ENCODE data around the gene IKZF3.

Gene IKZF3

DNA sequence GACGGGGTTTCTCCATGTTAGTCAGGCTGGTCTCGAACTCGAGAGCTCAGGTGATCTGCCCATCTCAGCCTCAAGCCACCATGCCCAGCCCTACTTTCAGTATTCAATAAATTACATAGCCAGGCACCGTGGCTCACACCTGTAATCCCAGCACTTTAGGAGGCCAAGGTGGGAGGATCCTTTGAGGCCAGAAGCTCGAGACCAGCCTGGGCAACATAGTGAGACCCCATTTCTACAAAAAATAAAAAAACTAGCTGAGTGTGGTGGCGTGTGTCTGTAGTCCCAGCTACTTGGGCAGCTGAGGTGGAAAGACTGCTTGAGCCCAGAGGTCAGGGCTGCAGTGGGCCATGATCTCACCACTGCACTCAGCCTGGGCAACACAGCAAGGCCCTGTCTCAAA is 142.0 kb downstream of the IKZF3 start:
- Histone ChIP-seq H3K79me2 (ENCODE audit: insufficient read depth, low read length) (no peaks in the 10 kb centered on the region), H3K4me2 (ENCODE audit: low read depth, low read length, poor library complexity, severe bottlenecking) (no peak overlapping the region), H3K4me1 (ENCODE audit: insufficient read depth, low read length, poor library complexity, severe bottlenecking) (no peaks in the 10 kb centered on the region), H3K4me3 (ENCODE audit: low read length, poor library complexity, severe bottlenecking) (no peak overlapping the region), H3K9me2 (replicated peaks; ENCODE audit: low read depth, low read length) (no peaks in the 10 kb centered on the region), H3K27me3 (ENCODE audit: insufficient read depth, low read length, poor library complexity, severe bottlenecking) (no peaks in the 10 kb centered on the region), H3F3A (ENCODE audit: low read depth) (no peaks in the 10 kb centered on the region), H2AFZ (ENCODE audit: low read length) (no peak overlapping the region), H3K36me3 (ENCODE audit: insufficient read depth, low read length) (no peaks in the 10 kb centered on the region), H3K9me3 (ENCODE audit: insufficient read depth, low read depth, low read length) (no peaks in the 10 kb centered on the region), H3K9ac (ENCODE audit: low read depth, low read length, poor library complexity, severe bottlenecking) (no peak overlapping the region), H4K20me1 (ENCODE audit: insufficient read depth, low read length, poor library complexity, severe bottlenecking) (no peaks in the 10 kb centered on the region)
- TF ChIP-seq, protein P1, sequence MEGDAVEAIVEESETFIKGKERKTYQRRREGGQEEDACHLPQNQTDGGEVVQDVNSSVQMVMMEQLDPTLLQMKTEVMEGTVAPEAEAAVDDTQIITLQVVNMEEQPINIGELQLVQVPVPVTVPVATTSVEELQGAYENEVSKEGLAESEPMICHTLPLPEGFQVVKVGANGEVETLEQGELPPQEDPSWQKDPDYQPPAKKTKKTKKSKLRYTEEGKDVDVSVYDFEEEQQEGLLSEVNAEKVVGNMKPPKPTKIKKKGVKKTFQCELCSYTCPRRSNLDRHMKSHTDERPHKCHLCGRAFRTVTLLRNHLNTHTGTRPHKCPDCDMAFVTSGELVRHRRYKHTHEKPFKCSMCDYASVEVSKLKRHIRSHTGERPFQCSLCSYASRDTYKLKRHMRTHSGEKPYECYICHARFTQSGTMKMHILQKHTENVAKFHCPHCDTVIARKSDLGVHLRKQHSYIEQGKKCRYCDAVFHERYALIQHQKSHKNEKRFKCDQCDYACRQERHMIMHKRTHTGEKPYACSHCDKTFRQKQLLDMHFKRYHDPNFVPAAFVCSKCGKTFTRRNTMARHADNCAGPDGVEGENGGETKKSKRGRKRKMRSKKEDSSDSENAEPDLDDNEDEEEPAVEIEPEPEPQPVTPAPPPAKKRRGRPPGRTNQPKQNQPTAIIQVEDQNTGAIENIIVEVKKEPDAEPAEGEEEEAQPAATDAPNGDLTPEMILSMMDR (conservative IDR thresholded peaks at IDR 0.05; ENCODE audit: low read length), result no peak
- no peak for TF ChIP-seq EZH2phosphoT487 (IDR thresholded peaks at IDR 0.05; ENCODE audit: borderline replicate concordance)

DNA sequence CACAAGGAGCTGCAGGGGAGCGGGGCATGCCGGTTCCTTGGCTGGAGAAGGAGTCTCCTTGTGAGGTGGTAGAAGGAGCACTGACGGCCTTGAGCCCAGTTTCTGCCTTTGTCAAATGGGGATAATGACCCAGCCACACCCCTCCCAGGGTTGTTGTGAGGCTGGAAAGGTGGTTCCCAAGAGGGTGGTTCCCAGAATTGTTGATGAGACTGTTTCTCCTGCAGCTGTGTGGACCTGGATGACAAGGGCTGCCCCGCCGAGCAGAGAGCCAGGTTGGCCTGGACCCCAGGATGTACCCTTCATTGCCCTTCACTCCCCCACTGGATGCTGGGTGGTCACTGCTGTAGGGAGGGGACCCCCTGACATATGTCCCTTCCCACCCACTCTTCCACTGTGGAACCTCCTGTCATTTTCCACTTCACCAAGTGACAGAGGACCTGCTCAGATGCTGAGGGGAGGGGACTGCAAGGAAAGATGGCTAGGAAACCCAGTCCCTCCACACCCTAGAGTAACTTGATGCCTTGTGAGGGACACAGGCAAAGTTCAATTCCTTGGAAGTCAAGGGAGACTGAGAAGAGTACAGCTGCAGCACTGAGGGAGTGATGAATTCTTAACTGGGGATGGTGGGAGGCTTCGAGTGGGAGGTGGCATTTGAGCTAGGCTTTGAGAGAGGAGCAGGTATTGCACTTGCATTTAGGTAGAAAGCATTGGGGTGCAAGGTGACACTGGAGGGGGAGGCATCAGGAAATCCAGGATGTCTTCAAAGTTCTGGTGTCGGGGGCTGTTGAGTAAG is 144.4 kb downstream of the IKZF3 start:
- no peak overlapping the region for H3K9ac ChIP-seq (ENCODE audit: low read depth, low read length, poor library complexity, severe bottlenecking)
- H2AFZ ChIP-seq (ENCODE audit: low read length), result no peak overlapping the region
- no peaks in the 10 kb centered on the region for H3K27me3 ChIP-seq (ENCODE audit: insufficient read depth, low read length, poor library complexity, severe bottlenecking)
- H3F3A ChIP-seq (ENCODE audit: low read depth), result no peaks in the 10 kb centered on the region
- no peaks in the 10 kb centered on the region for H3K36me3 ChIP-seq (ENCODE audit: insufficient read depth, low read length)
- H3K4me2 ChIP-seq (ENCODE audit: low read depth, low read length, poor library complexity, severe bottlenecking), result no peak overlapping the region
- H3K9me2 ChIP-seq (replicated peaks; ENCODE audit: low read depth, low read length), result no peaks in the 10 kb centered on the region
- no peak for TF ChIP-seq EZH2phosphoT487 (IDR thresholded peaks at IDR 0.05; ENCODE audit: borderline replicate concordance)
- TF ChIP-seq, protein P1 (conservative IDR thresholded peaks at IDR 0.05; ENCODE audit: low read length), result no peak
- H3K4me1 ChIP-seq (ENCODE audit: insufficient read depth, low read length, poor library complexity, severe bottlenecking), result no peaks in the 10 kb centered on the region
- no peaks in the 10 kb centered on the region for H4K20me1 ChIP-seq (ENCODE audit: insufficient read depth, low read length, poor library complexity, severe bottlenecking)
- H3K79me2 ChIP-seq (ENCODE audit: insufficient read depth, low read length), result no peaks in the 10 kb centered on the region
- no peak overlapping the region for H3K4me3 ChIP-seq (ENCODE audit: low read length, poor library complexity, severe bottlenecking)
- no peaks in the 10 kb centered on the region for H3K9me3 ChIP-seq (ENCODE audit: insufficient read depth, low read depth, low read length)

DNA sequence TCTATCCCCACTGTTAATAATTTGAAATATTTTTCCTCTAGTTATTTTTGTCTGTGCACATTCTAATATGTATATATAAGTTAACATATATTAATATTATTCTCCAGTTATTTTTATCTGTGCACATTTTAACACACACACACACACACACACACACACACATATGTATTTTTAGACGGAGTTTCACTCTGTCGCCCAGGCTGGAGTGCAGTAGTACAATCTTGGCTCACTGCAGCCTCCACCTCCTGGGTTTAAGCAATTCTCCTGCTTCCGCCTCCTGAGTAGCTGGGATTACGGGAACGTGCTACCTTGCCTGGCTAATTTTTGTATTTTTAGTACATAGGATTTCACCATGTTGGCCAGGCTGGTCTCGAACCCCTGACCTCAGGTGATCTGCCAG is 146.5 kb downstream of the IKZF3 start:
- no peaks in the 10 kb centered on the region for H3K36me3 ChIP-seq (ENCODE audit: insufficient read depth, low read length)
- H3K9me3 ChIP-seq (ENCODE audit: insufficient read depth, low read depth, low read length), result no peaks in the 10 kb centered on the region
- no peak overlapping the region for H3K4me3 ChIP-seq (ENCODE audit: low read length, poor library complexity, severe bottlenecking)
- TF ChIP-seq, protein P1 (conservative IDR thresholded peaks at IDR 0.05; ENCODE audit: low read length), result no peak
- no peak for TF ChIP-seq EZH2phosphoT487 (IDR thresholded peaks at IDR 0.05; ENCODE audit: borderline replicate concordance)
- no peaks in the 10 kb centered on the region for H3K79me2 ChIP-seq (ENCODE audit: insufficient read depth, low read length)
- H3K9me2 ChIP-seq (replicated peaks; ENCODE audit: low read depth, low read length), result no peaks in the 10 kb centered on the region
- no peaks in the 10 kb centered on the region for H4K20me1 ChIP-seq (ENCODE audit: insufficient read depth, low read length, poor library complexity, severe bottlenecking)
- no peaks in the 10 kb centered on the region for H3F3A ChIP-seq (ENCODE audit: low read depth)
- no peaks in the 10 kb centered on the region for H3K4me1 ChIP-seq (ENCODE audit: insufficient read depth, low read length, poor library complexity, severe bottlenecking)
- no peak overlapping the region for H3K9ac ChIP-seq (ENCODE audit: low read depth, low read length, poor library complexity, severe bottlenecking)
- H3K4me2 ChIP-seq (ENCODE audit: low read depth, low read length, poor library complexity, severe bottlenecking), result no peak overlapping the region
- H2AFZ ChIP-seq (ENCODE audit: low read length), result no peak overlapping the region
- H3K27me3 ChIP-seq (ENCODE audit: insufficient read depth, low read length, poor library complexity, severe bottlenecking), result no peaks in the 10 kb centered on the region

Measured in Loucy (cell line).